ENCODE measurements around the gene WBP2NL.
"Not testable (repeated sequence)": the region's sequence is repeated elsewhere in the genome, so short reads cannot be mapped to it uniquely, and the experiment has no call there.

DNA sequence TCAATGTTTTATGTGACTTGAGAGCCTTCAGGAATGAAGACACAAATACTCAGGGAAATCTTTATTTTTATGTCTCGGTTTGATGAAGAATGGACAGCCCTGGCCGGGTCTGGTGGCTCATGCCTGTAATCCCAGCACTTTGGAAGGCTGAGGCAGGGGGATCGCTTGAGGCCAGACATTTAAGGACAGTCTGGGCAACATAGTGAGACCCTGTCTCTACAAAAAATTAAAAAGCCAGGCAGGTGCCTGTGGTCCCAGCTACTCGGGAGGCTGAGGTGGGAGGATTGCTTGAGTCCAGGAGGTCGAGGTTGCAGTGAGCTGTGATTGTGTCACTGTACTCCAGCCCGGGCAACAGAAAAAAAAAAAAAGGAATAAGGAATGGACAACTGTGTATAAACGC is 72.9 kb downstream of the WBP2NL start:
- TF ChIP-seq, protein P1, sequence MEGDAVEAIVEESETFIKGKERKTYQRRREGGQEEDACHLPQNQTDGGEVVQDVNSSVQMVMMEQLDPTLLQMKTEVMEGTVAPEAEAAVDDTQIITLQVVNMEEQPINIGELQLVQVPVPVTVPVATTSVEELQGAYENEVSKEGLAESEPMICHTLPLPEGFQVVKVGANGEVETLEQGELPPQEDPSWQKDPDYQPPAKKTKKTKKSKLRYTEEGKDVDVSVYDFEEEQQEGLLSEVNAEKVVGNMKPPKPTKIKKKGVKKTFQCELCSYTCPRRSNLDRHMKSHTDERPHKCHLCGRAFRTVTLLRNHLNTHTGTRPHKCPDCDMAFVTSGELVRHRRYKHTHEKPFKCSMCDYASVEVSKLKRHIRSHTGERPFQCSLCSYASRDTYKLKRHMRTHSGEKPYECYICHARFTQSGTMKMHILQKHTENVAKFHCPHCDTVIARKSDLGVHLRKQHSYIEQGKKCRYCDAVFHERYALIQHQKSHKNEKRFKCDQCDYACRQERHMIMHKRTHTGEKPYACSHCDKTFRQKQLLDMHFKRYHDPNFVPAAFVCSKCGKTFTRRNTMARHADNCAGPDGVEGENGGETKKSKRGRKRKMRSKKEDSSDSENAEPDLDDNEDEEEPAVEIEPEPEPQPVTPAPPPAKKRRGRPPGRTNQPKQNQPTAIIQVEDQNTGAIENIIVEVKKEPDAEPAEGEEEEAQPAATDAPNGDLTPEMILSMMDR (IDR thresholded peaks at IDR 0.05), result not testable (repeated sequence)
- not testable (repeated sequence) for TF ChIP-seq POLR2A (IDR thresholded peaks at IDR 0.05; ENCODE audit: low read depth); POLR2AphosphoS5 (IDR thresholded peaks at IDR 0.05)
